Measurements from ENCODE around the gene SIGLEC5. TPM values are rescaled to one million over a fixed set of nuclear protein-coding genes. Genes with fewer than 3 reads are reported as not detected.

Gene SIGLEC5
- total RNA-seq, 5 donors from 2014 or later (not counting 1 experiment from before 2014, with no cell fraction given) = 0.16 to 0.26 TPM; not detected in 3

DNA sequence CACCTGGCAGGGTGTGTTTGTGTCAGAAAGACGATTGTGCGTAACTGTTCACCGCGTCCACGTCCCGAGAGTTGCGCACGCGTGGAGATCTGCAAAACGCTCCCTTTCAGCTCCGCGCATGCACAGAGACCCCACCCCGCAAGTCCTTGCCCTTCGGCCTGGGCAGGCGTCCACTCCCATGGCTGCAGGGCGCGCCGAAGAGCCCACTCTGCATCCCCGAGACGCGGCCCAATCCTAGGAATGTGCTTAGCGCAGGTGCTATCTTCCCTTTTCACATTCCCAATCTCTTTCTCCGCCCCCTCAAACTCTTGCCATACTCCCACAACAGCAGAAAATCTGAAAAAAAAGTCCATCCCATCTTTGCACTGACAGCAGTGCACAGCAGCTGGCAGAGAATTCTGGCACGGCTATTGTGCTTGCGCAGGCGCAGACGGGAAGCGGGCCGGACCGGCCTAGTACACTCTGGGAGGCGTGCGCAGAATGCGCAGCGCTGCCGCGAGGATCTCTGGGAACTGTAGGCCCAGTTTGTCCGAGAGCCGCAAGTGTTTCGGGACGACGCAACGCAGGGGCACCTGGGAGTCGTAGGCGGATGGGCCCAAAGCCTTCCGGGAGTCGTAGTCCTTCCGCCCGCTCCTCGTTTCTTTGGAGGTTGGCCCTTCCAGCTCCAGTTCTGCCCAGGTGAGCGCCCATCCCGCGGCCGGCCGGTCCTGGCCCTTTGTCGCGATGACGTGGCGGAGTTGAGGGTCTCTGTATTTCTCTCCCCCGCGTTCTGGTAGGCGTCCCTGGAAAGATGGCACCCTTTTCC is 36.0 kb downstream of the SIGLEC5 start:
- peak overlapping the region; percentile 90 to 93 (median 91) for H3K4me3 Mint-ChIP-seq
- ChIA-PET CTCF (no interaction called here), POLR2A (no interaction called here)
- H3K4me3 ChIP-seq (ENCODE audit: control insufficient read depth in 1 of 2, extremely low read depth in 1 of 2, low read length in 1 of 2) = peak overlapping the region; percentile 86 to 93
- H3K4me1 ChIP-seq (ENCODE audit: control insufficient read depth in 1 of 2, extremely low read depth in 1 of 2, insufficient read depth in 2 of 2, low read length in 2 of 2) = peaks cover 8 to 22% of the 10 kb centered on the region in 2 experiments
- WGBS (ENCODE audit: insufficient coverage) = 1% methylated on average over 61 of the region's 61 CpGs
- peaks cover 5 to 8% (median 8%) of the 10 kb centered on the region in 3 donors for H3K9me3 Mint-ChIP-seq
- H3K9me3 ChIP-seq = no peaks in the 10 kb centered on the region
- H3K27ac Mint-ChIP-seq = peak overlapping the region; percentile 84 to 93
- H3K4me1 Mint-ChIP-seq = peaks cover 23 to 26% (median 23%) of the 10 kb centered on the region in 3 donors
- H3K27ac ChIP-seq (ENCODE audit: low read length) = peak overlapping the region; percentile 67
- H3K36me3 Mint-ChIP-seq = peaks cover 11% of the 10 kb centered on the region
- DNase-seq (peak; percentile 86 to 97 (median 91)), ATAC-seq (replicated peaks in 1 of 4) (peak; percentile 100)
- peaks cover 0 to 11% of the 10 kb centered on the region in 2 experiments for H3K27me3 ChIP-seq (replicated peaks in 1 of 2; ENCODE audit: control insufficient read depth in 2 of 2, extremely low read depth in 1 of 2, insufficient read depth in 2 of 2, low read length in 1 of 2)
- peaks cover 22% of the 10 kb centered on the region in 2 donors for H3K27me3 Mint-ChIP-seq
- H3K36me3 ChIP-seq (ENCODE audit: control insufficient read depth in 2 of 2, extremely low read depth in 1 of 2, insufficient read depth in 1 of 2, low read length in 1 of 2) = no peaks in the 10 kb centered on the region

DNA sequence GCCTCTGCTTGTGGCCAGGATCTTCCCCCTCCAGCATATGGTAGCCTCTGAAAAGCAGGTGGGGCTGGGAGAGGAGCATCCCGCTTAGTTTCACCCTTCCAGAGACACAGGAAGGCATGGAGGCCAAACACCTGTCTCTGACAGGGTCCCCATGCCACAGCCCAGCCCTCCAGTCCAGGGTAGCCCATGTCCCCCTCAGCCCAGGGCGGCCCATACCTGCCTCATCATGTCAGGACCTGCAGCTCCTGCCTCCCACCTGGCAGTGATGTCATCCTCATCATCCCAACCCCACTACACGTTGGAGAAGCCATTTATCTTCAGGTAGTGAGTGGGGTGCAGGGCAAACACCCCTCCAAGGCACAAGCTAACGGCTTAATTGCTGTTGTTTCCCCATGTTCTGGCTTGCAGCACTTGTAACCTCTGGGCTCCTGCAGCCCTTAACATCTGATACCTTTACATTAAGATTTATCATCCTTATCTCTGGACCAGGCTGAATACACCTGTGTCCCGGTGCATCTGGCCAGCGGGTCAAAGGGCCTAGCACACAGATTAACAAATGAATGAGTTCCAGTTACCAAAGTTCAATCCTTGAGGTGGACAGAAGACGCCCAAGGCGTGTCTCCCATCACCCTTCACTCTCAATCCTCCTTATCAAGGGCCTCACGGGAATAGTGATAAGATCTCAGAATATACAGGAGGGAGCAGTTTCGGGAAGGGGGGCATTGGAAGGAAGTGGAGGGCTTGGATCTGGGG is 36.9 kb downstream of the SIGLEC5 start:
- CTCF ChIA-PET = no interaction called here
- peak overlapping the region; percentile 86 to 93 for H3K4me3 ChIP-seq (ENCODE audit: control insufficient read depth in 1 of 2, extremely low read depth in 1 of 2, low read length in 1 of 2)
- peaks cover 23 to 26% (median 23%) of the 10 kb centered on the region in 3 donors for H3K4me1 Mint-ChIP-seq
- H3K36me3 ChIP-seq (ENCODE audit: control insufficient read depth in 2 of 2, extremely low read depth in 1 of 2, insufficient read depth in 1 of 2, low read length in 1 of 2) = no peaks in the 10 kb centered on the region
- no peak for DNase-seq
- peaks cover 8 to 22% of the 10 kb centered on the region in 2 experiments for H3K4me1 ChIP-seq (ENCODE audit: control insufficient read depth in 1 of 2, extremely low read depth in 1 of 2, insufficient read depth in 2 of 2, low read length in 2 of 2)
- peaks cover 2% of the 10 kb centered on the region for H3K9me3 ChIP-seq
- no peak overlapping the region for H3K27ac ChIP-seq (ENCODE audit: low read length)
- H3K27ac Mint-ChIP-seq = no peak overlapping the region
- peaks cover 0 to 6% of the 10 kb centered on the region in 2 experiments for H3K27me3 ChIP-seq (replicated peaks in 1 of 2; ENCODE audit: control insufficient read depth in 2 of 2, extremely low read depth in 1 of 2, insufficient read depth in 2 of 2, low read length in 1 of 2)
- WGBS (ENCODE audit: insufficient coverage) = 80% methylated on average over 4 of the region's 10 CpGs
- peak overlapping the region; percentile 90 to 93 (median 91) for H3K4me3 Mint-ChIP-seq
- no peak for ATAC-seq (replicated peaks in 1 of 4)
- POLR2A ChIA-PET = no interaction called here
- peaks cover 11% of the 10 kb centered on the region for H3K36me3 Mint-ChIP-seq
- peaks cover 5 to 15% (median 11%) of the 10 kb centered on the region in 3 donors for H3K9me3 Mint-ChIP-seq
- peaks cover 19 to 21% of the 10 kb centered on the region in 2 donors for H3K27me3 Mint-ChIP-seq

DNA sequence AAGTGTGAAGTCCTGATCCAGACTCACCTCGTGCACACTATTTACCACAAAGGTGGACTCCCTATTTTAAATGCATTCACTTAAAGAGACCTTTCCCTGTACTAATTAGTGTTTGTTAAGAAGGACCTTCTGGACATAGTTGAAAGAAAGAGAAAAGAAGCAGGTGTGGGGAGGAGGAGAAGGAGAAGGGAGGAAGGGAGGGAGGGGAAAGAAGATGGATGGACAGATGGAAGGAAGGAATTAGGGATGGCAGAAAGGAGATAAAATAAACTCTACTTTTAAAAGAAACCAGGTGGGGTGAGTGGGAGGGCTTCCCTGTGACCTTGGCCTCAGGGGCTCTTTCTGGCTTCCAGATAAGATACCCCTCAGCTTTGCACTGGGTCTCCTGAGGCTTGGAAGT is 37.7 kb downstream of the SIGLEC5 start:
- no peak for DNase-seq
- H3K27ac Mint-ChIP-seq = no peak overlapping the region
- no peak overlapping the region for H3K4me3 ChIP-seq (ENCODE audit: control insufficient read depth in 1 of 2, extremely low read depth in 1 of 2, low read length in 1 of 2)
- no peak for ATAC-seq (replicated peaks in 1 of 4)
- CTCF ChIA-PET = no interaction called here
- peaks cover 5 to 23% (median 17%) of the 10 kb centered on the region in 3 donors for H3K9me3 Mint-ChIP-seq
- H3K4me1 Mint-ChIP-seq = peaks cover 23 to 26% (median 23%) of the 10 kb centered on the region in 3 donors
- POLR2A ChIA-PET = no interaction called here
- no CpG with 5 or more reads among the region's 1 CpG for WGBS (ENCODE audit: insufficient coverage)
- peak overlapping the region; percentile 34 to 90 (median 39) for H3K4me3 Mint-ChIP-seq
- H3K4me1 ChIP-seq (ENCODE audit: control insufficient read depth in 1 of 2, extremely low read depth in 1 of 2, insufficient read depth in 2 of 2, low read length in 2 of 2) = peaks cover 8 to 22% of the 10 kb centered on the region in 2 experiments
- no peaks in the 10 kb centered on the region for H3K36me3 ChIP-seq (ENCODE audit: control insufficient read depth in 2 of 2, extremely low read depth in 1 of 2, insufficient read depth in 1 of 2, low read length in 1 of 2)
- peaks cover 10% of the 10 kb centered on the region for H3K9me3 ChIP-seq
- H3K27me3 Mint-ChIP-seq = peaks cover 13 to 15% of the 10 kb centered on the region in 2 donors
- H3K27ac ChIP-seq (ENCODE audit: low read length) = no peak overlapping the region
- H3K36me3 Mint-ChIP-seq = peaks cover 13% of the 10 kb centered on the region
- H3K27me3 ChIP-seq (replicated peaks in 1 of 2; ENCODE audit: control insufficient read depth in 2 of 2, extremely low read depth in 1 of 2, insufficient read depth in 2 of 2, low read length in 1 of 2) = peaks cover 0 to 4% of the 10 kb centered on the region in 2 experiments

DNA sequence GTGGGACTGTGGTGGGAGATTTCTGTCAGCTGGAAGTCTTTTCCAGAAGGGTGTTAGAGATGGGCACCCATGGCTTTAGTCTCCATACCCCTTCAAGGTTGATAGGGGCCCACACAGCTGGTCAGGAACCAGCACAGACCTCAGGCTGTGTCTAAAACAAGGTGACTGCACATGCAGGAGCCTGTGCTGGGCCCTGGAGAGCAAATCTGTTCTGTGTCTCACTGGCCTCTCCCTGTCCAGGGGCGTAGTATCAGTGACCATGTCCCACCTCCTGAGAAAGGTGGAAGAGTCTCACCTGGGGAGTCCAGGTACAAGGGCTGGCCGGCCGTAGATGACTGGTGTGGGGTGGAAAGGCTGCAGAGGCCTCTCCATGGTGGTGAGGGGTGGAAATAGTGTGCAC is 39.8 kb downstream of the SIGLEC5 start:
- ATAC-seq (replicated peaks in 1 of 4) (no peak), DNase-seq (no peak)
- Mint-ChIP-seq H3K4me1 (peaks cover 23 to 25% (median 23%) of the 10 kb centered on the region in 3 donors), H3K27ac (no peak overlapping the region), H3K4me3 (no peak overlapping the region), H3K36me3 (peaks cover 34% of the 10 kb centered on the region), H3K27me3 (peaks cover 0 to 3% of the 10 kb centered on the region in 2 donors), H3K9me3 (peaks cover 9 to 42% (median 34%) of the 10 kb centered on the region in 3 donors)
- Histone ChIP-seq H3K27ac (ENCODE audit: low read length) (no peak overlapping the region), H3K27me3 (replicated peaks in 1 of 2; ENCODE audit: control insufficient read depth in 2 of 2, extremely low read depth in 1 of 2, insufficient read depth in 2 of 2, low read length in 1 of 2) (no peaks in the 10 kb centered on the region), H3K4me1 (ENCODE audit: control insufficient read depth in 1 of 2, extremely low read depth in 1 of 2, insufficient read depth in 2 of 2, low read length in 2 of 2) (peaks cover 8 to 22% of the 10 kb centered on the region in 2 experiments), H3K36me3 (ENCODE audit: control insufficient read depth in 2 of 2, extremely low read depth in 1 of 2, insufficient read depth in 1 of 2, low read length in 1 of 2) (peaks cover 0 to 16% of the 10 kb centered on the region in 2 donors), H3K9me3 (peaks cover 17% of the 10 kb centered on the region), H3K4me3 (ENCODE audit: control insufficient read depth in 1 of 2, extremely low read depth in 1 of 2, low read length in 1 of 2) (no peak overlapping the region)
- ChIA-PET POLR2A (no interaction called here), CTCF (no interaction called here)
- WGBS (ENCODE audit: insufficient coverage) = 96% methylated on average over 3 of the region's 3 CpGs

DNA sequence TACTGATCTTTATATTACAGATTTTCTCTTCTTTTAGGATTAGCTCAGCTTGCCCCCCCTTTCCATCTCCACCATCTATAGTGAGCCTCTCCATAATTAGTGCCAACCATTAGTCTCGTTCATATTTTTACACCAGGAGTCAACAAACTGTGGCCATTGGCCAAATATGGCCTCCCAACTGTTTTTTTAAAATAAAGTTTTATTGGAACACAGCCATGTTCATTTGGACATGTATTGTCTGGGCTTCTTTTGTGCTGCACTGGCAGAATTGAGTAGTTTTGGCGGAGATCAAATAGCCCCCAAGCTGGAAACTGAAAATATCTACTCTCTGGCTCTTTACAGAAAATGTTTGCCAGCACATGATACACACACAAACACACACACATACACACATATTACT is 40.7 kb downstream of the SIGLEC5 start:
- peaks cover 9 to 50% (median 39%) of the 10 kb centered on the region in 3 donors for H3K9me3 Mint-ChIP-seq
- ATAC-seq (replicated peaks in 1 of 4) (no peak), DNase-seq (no peak)
- POLR2A ChIA-PET = no interaction called here
- H3K4me1 Mint-ChIP-seq = peaks cover 14 to 17% (median 15%) of the 10 kb centered on the region in 3 donors
- H3K9me3 ChIP-seq = peaks cover 20% of the 10 kb centered on the region
- WGBS (ENCODE audit: insufficient coverage) = no CpG with 5 or more reads among the region's 2 CpGs
- H3K27me3 ChIP-seq (replicated peaks in 1 of 2; ENCODE audit: control insufficient read depth in 2 of 2, extremely low read depth in 1 of 2, insufficient read depth in 2 of 2, low read length in 1 of 2) = no peaks in the 10 kb centered on the region
- peaks cover 42% of the 10 kb centered on the region for H3K36me3 Mint-ChIP-seq
- H3K4me3 ChIP-seq (ENCODE audit: control insufficient read depth in 1 of 2, extremely low read depth in 1 of 2, low read length in 1 of 2) = no peak overlapping the region
- H3K27me3 Mint-ChIP-seq = no peaks in the 10 kb centered on the region
- H3K4me3 Mint-ChIP-seq = no peak overlapping the region
- H3K36me3 ChIP-seq (ENCODE audit: control insufficient read depth in 2 of 2, extremely low read depth in 1 of 2, insufficient read depth in 1 of 2, low read length in 1 of 2) = peaks cover 0 to 17% of the 10 kb centered on the region in 2 donors
- peaks cover 4 to 16% of the 10 kb centered on the region in 2 experiments for H3K4me1 ChIP-seq (ENCODE audit: control insufficient read depth in 1 of 2, extremely low read depth in 1 of 2, insufficient read depth in 2 of 2, low read length in 2 of 2)
- CTCF ChIA-PET = no interaction called here
- no peak overlapping the region for H3K27ac Mint-ChIP-seq
- no peak overlapping the region for H3K27ac ChIP-seq (ENCODE audit: low read length)

Measured in T-cell (primary cell).